Keratinocyte (primary cell): ENCODE data around the gene MROH2A. TPM values are rescaled to one million over a fixed set of nuclear protein-coding genes. Genes with fewer than 3 reads are reported as not detected.

Experiments used
- DNase-seq: peaks from one replicate; pipeline ENCODE4 v3.0.0-alpha.2; 2011; ENCODE audit warnings: low read depth, missing footprints, low spot score
- FAIRE-seq: peaks from 2 replicates; lab custom pipeline; 2011; peaks lifted over from hg19 to GRCh38; lab: Jason Lieb, UNC
- H2AFZ ChIP-seq: 2 replicates; pipeline ENCODE4 v1.6.0; 2012; ENCODE audit warnings: low read length, control low read depth, inconsistent platforms; ENCODE audit not compliant: control insufficient read depth
- H3K27ac ChIP-seq: 2 replicates; pipeline ENCODE4 v1.5.1; 2011; ENCODE audit warnings: low read length; ENCODE audit not compliant: control insufficient read depth, insufficient read depth
- H3K27me3 ChIP-seq: 3 replicates; pipeline ENCODE4 v1.6.0; 2011; ENCODE audit warnings: low read length; ENCODE audit not compliant: control insufficient read depth, insufficient read depth; ENCODE audit errors: extremely low read depth
- H3K36me3 ChIP-seq, 2 experiments: 2 replicates in 1 of 2; 3 replicates in 1 of 2; pipeline ENCODE4 v1.5.1; 2011; ENCODE audit warnings: low read length in 2 of 2, mild to moderate bottlenecking in 1 of 2; ENCODE audit not compliant: control insufficient read depth in 2 of 2, insufficient read depth in 2 of 2; ENCODE audit errors: extremely low read depth in 1 of 2
- H3K4me1 ChIP-seq: 3 replicates; pipeline ENCODE4 v1.5.1; 2011; ENCODE audit warnings: low read length; ENCODE audit not compliant: control insufficient read depth, insufficient read depth; ENCODE audit errors: extremely low read depth
- H3K4me2 ChIP-seq: 3 replicates; pipeline ENCODE4 v1.6.0; 2011; ENCODE audit warnings: low read depth, low read length; ENCODE audit not compliant: control insufficient read depth, insufficient read depth; ENCODE audit errors: extremely low read depth
- H3K4me3 ChIP-seq, 3 experiments: fragments of 200-600 bp in 1 of 3; sonication (generic) in 1 of 3; 2 replicates in 2 of 3; 3 replicates in 1 of 3; pipeline ENCODE4 v1.5.1; 2011 to 2016; ENCODE audit warnings: low read length in 3 of 3, mild to moderate bottlenecking in 3 of 3, control low read depth in 2 of 3, inconsistent platforms in 1 of 3, low read depth in 1 of 3, mixed read lengths in 1 of 3, mixed run types in 1 of 3, moderate library complexity in 1 of 3; ENCODE audit not compliant: control insufficient read depth in 2 of 3, insufficient read depth in 2 of 3; ENCODE audit errors: extremely low read depth in 1 of 3
- H3K79me2 ChIP-seq: 2 replicates; pipeline ENCODE4 v1.6.0; 2012; ENCODE audit warnings: low read length; ENCODE audit not compliant: control insufficient read depth, insufficient read depth
- H3K9ac ChIP-seq: 3 replicates; pipeline ENCODE4 v1.6.0; 2011; ENCODE audit warnings: low read length; ENCODE audit not compliant: control insufficient read depth, insufficient read depth; ENCODE audit errors: extremely low read depth
- H3K9me1 ChIP-seq: 3 replicates; pipeline ENCODE4 v1.6.0; 2011; ENCODE audit warnings: low read length; ENCODE audit not compliant: control insufficient read depth, insufficient read depth; ENCODE audit errors: extremely low read depth
- H3K9me3 ChIP-seq: 2 replicates; pipeline ENCODE4 v1.5.1; 2012; ENCODE audit warnings: low read depth, low read length; ENCODE audit not compliant: control insufficient read depth
- H4K20me1 ChIP-seq: 3 replicates; pipeline ENCODE4 v1.6.0; 2011; ENCODE audit warnings: low read length; ENCODE audit not compliant: control insufficient read depth, insufficient read depth; ENCODE audit errors: extremely low read depth
- CTCF ChIP-seq, 3 experiments: IDR thresholded peaks in 1 of 3; conservative IDR thresholded peaks in 1 of 3; optimal IDR thresholded peaks in 1 of 3; 2 replicates in 2 of 3; 3 replicates in 1 of 3; pipeline versions ENCODE3 to v1.5.1; 2011; ENCODE audit warnings: low read length in 3 of 3, mild to moderate bottlenecking in 3 of 3, moderate library complexity in 2 of 3, control low read depth in 1 of 3, inconsistent platforms in 1 of 3; ENCODE audit not compliant: insufficient read depth in 2 of 3; ENCODE audit errors: extremely low read depth in 1 of 3
- EZH2 ChIP-seq: IDR thresholded peaks from one replicate; pipeline ENCODE4 v1.6.1; 2012; ENCODE audit warnings: inconsistent platforms, mild to moderate bottlenecking, low read length, moderate library complexity
- dilution Hi-C: fragments of 300-500 bp; cut with MboI; formaldehyde crosslinking; loops from one replicate; pipeline ENCODE4 v1.7.0; 2020; ENCODE audit warnings: low sequenced_read_pairs; ENCODE audit not compliant: extremely low pct_ligation_motif_present
- polyA plus RNA-seq, 5 experiments: library from polyadenylated mRNA; depleted of rRNA in 3 of 5; stranded (reverse) in 3 of 5; stranded (forward) in 1 of 5; unstranded in 1 of 5; fragments of >200 nt; gene quantifications; 1 replicate in 1 of 5; 2 replicates in 3 of 5; 3 replicates in 1 of 5; pipeline versions ENCODE4 v1.2.1 to v1.2.3, GENCODE V29; 2011 to 2012; ENCODE audit warnings: missing spikeins in 2 of 5, low read depth in 1 of 5, low replicate concordance in 1 of 5

The MROH2A gene
- polyA plus RNA-seq, 1 donor (not counting 4 experiments of a cell fraction or from before 2014, with no cell fraction given), result 0.33 TPM

GRCh38 chr2:233817361-233817911, 39.3 kb downstream of the MROH2A start:
- Histone ChIP-seq H3K27me3 (peaks cover 8% of the 10 kb centered on the region), H3K4me2 (no peak overlapping the region), H2AFZ (no peak overlapping the region), H3K9me3 (no peaks in the 10 kb centered on the region), H3K4me3 (no peak overlapping the region), H3K36me3 (no peaks in the 10 kb centered on the region), H3K4me1 (no peaks in the 10 kb centered on the region), H4K20me1 (no peaks in the 10 kb centered on the region), H3K27ac (no peak overlapping the region), H3K9ac (no peak overlapping the region), H3K79me2 (no peaks in the 10 kb centered on the region), H3K9me1 (no peaks in the 10 kb centered on the region)
- dilution Hi-C loops, result no loop called here
- DNase-seq (no peak), FAIRE-seq (no peak)
- no peak for TF ChIP-seq EZH2
- no peak for TF ChIP-seq CTCF (optimal IDR thresholded peaks at IDR 0.05 in 1 of 3, IDR thresholded peaks at IDR 0.05 in 1 of 3, conservative IDR thresholded peaks at IDR 0.05 in 1 of 3; ENCODE audit: extremely low read depth in 1 of 3, insufficient read depth in 2 of 3, low read length in 3 of 3)

- Histone ChIP-seq H3K4me2 (no peak overlapping the region), H4K20me1 (no peaks in the 10 kb centered on the region), H3K27ac (no peak overlapping the region), H3K36me3 (no peaks in the 10 kb centered on the region), H2AFZ (no peak overlapping the region), H3K9me1 (no peaks in the 10 kb centered on the region), H3K4me3 (no peak overlapping the region), H3K9me3 (no peaks in the 10 kb centered on the region), H3K9ac (no peak overlapping the region), H3K4me1 (no peaks in the 10 kb centered on the region), H3K27me3 (peaks cover 5% of the 10 kb centered on the region), H3K79me2 (no peaks in the 10 kb centered on the region)
- FAIRE-seq, result no peak
- dilution Hi-C loops, result no loop called here
- no peak for DNase-seq
- TF ChIP-seq EZH2, result no peak
- no peak for TF ChIP-seq CTCF (optimal IDR thresholded peaks at IDR 0.05 in 1 of 3, IDR thresholded peaks at IDR 0.05 in 1 of 3, conservative IDR thresholded peaks at IDR 0.05 in 1 of 3; ENCODE audit: extremely low read depth in 1 of 3, insufficient read depth in 2 of 3, low read length in 3 of 3)
These were observed 40.0 kb downstream of the MROH2A start for GRCh38 chr2:233817995-233818638.
